NCI-H526 (cell line): ENCODE results near the gene MAP3K10.
A peak's percentile ranks its signal among the peaks of the same experiment; 100 is the strongest.

Experiments used
- DNase-seq, 2 experiments: peaks; one replicate each; lab custom pipeline; 2025; lab: John Stamatoyannopoulos, UW

The MAP3K10 gene

DNA sequence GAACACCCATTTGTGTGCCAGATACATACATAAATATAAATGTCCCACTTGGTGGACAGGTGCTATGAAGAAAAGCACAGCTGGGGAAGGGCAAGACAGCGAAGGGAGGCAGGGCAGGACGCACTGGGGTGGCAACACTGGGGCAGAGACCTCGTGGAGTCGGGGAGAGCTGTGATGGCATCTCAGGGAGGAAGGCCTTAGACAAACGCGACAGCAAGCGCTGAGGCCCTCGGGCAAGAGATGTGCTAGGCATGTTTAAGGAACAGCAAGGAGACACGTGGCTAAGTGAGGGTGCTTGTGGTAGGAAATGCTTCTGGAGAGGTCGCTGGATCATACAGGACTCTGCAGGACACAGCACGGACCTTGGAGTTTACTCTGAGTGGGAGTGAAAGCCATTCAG is 58.6 kb downstream of the MAP3K10 start:
- DNase-seq, result no peak

DNA sequence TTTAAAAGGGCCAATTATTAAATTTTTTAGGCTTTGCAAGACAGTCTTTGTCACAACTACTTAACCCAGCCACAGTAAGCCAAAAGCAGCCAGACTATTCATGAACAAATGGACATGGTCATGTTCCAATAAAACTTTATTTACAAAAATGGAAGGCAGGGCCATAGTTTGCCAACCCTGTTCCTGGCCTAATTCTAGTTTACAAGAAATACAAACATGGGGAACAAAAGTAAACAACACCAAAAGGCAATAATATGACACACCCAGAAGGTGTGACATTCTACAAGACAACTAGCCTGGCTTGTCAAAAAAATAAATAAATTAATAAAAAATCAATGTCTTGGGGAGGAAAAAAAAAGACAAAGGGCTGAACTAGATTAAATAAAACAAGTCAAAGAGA is 60.0 kb downstream of the MAP3K10 start:
- DNase-seq, result no peak

DNA sequence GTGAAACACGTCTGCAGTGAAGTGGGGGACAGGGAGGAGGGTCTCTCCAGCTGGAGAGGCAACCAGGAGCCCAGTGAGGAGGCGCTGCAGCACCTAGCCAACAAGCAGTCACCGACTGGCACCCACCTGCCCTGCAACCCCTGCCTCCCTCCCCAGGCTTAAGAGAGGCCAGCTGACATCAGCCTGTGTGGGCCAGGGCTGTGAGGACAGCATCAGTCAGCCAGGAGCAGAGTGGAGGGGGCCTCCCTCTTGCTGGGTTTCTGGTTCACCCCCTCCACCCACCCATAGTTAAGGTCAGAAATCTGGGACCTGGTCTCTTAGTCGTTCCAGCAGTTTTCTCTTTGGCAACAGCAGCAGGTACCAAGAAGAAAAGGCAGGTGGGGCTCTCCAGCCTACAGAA is 60.8 kb downstream of the MAP3K10 start:
- no peak for DNase-seq

DNA sequence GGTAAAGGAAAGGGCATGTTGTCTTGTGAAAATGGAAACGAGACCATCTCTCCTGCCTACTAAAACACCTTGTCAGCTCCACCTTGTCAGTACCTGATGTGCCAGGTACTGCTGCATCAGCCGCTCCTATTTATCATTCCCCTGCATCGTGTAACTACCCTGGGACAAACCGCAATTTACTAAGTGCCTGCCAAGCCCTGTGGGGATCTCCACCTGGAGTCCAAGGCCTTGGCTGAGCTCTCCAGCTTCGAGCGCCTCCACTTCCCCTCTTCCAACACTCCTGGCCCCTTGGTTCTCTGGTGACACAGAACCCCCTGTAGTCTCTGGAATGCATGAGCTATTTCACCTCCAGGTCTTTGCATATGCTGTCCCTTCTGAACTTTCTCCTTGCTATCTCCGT is 61.2 kb downstream of the MAP3K10 start:
- no peak for DNase-seq

DNA sequence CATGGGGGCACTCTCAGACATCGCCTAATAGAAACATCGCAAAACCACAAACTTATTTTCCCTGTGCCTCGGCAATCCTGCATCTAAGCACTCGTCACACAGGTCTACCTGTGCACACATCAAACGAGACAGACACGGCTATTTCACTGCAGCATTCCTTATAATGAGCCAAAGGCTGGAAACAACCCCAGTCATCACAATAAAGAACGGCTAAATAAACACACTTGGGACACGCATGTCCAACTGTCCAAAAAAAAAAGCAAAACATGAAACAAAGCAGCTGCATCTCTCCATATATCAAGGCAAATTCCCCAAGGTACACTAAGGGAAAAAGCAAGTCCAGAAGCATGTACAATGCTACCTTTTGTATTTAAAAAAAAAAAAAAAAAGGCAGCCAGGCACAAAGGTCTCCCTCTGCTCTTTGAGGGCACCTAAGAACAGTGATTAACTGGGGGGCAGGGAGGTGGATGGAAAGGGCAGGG is 62.4 kb downstream of the MAP3K10 start:
- DNase-seq, result peak; percentile 38 to 40

DNA sequence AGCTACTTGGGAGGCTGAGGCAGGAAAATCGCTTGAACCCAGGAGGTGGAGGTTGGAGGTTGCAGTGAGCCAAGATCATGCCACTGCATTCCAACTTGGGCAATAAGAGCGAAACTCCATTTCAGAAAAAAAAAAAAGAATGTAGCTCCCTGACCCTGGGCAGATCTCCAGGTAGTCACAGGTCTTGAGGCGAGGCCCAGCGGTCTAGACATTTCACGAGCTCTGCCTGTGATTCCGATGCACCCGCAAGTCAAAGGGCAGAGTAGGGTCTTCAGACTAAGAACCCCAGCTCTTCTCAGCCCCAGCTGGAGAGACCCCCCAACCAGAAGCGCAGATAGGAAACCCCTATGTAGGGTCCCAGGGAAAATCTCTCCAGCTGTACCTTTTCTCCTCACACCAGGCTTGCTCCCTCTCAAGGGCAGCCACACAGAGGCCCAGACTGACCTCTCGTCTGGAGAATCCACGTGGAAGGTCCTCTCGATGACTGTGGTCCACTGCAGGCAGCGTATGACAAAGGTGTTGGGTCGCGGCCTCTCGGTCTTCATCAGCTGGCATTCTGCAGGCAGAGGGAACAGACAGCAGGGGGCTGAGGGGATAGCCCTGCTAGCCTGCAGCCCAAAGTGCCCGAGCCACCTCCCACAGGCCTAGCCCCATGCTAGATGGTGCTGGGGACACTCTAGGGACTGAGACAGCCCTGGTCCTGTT is 63.6 kb downstream of the MAP3K10 start:
- no peak for DNase-seq

DNA sequence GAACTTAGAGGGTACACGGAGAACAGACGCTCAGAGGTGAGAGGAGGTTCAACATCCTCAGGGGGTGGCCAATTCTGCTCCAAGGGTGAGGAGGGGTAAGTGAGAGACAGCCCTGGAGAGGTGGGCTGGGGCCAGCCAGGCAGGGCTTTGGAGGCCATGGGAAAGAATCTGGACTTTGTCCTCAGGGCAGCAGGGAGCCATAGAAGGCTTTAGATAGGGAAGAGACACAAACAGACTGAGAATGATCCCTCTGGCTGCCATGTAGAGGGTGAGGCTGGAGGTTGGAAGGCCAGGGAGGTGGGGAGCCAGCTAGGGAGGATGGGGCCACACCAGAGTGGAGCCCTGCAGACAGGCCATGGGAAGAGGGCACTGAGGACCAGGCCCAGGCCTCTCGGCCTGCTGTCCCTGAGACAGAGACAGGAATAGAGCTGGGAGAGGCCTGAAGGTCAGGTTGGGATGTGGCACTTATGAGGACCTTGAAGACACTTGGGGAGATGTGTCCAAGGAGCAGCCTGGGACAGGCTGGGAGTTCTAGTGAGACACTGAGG is 64.5 kb downstream of the MAP3K10 start:
- DNase-seq, result no peak

DNA sequence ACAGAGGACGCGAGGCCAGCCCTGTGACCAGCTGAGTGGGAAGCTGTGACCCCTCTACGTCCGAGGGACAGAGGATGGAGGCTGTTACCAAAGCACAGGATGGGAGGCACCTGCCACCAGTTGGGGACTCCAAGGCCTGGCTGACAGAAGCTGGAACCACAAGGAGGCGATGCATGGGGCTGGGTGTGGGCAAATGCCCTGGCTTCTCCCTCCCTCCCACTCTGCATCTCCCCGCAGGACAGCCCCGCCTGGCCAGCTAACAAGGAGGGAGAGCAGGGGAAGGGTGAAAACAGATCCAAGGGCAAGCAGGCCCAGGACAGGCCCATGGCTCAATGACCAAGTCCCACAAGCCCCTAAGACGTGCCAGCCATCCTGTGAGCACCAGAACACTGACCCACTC is 65.3 kb downstream of the MAP3K10 start:
- no peak for DNase-seq

DNA sequence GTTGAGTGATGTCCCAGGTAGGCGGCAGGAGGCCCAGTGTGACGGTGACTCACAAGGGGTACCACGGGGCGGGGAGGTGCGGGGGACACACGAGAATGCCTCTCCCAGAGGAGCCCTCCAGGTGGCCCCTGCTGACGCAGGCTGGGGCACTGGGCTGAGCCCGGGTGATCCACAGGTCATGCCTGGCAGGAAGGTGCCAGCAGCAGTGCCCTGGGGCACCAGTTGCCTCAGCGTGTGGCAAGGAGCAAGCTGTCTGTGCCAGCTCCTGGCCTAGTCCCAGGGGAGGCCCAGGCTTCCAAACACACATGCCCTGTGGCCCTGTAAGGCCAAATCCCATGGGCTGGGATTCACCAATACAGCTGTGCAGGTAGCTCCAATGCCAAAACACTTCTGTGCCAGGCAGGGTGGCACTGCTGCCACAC is 65.9 kb downstream of the MAP3K10 start:
- DNase-seq, result no peak

DNA sequence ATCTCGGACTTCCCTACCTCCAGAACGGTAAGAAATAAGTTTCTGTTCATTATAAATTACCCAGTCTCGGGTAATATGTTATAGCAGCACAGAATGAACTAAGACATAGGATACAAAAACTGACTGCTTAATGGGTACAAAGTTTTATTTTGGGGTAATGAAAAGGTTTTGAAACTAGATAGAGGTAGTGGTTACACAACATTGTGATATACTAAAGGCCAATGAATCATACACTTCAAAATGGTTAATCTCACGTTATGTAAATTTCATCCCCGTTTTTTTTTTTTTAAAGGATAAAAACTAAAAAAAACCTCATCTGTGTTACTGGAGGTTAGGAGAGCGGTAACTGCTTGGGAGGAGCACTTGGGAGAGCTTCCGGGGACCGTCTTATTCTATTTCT is 70.4 kb downstream of the MAP3K10 start:
- DNase-seq, result no peak

DNA sequence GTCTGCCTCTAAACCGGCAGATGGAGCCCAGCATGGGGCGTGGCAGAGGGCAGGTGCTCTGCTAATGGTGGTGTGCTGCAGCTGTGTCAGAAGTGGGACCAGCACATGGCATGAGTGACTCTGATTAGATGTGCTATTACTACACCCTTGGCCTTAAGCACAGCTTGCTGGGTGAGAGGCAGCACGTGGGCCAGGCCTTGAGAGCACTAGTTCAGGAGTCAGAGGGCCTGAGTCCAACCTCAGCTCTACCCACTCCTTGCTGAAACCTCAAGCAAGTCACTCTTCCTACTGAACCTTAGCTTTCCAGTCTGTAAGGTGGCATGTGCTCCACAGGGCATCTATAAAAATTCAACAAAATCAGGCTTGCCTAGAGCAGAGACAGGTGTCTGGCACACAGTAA is 71.2 kb downstream of the MAP3K10 start:
- no peak for DNase-seq

DNA sequence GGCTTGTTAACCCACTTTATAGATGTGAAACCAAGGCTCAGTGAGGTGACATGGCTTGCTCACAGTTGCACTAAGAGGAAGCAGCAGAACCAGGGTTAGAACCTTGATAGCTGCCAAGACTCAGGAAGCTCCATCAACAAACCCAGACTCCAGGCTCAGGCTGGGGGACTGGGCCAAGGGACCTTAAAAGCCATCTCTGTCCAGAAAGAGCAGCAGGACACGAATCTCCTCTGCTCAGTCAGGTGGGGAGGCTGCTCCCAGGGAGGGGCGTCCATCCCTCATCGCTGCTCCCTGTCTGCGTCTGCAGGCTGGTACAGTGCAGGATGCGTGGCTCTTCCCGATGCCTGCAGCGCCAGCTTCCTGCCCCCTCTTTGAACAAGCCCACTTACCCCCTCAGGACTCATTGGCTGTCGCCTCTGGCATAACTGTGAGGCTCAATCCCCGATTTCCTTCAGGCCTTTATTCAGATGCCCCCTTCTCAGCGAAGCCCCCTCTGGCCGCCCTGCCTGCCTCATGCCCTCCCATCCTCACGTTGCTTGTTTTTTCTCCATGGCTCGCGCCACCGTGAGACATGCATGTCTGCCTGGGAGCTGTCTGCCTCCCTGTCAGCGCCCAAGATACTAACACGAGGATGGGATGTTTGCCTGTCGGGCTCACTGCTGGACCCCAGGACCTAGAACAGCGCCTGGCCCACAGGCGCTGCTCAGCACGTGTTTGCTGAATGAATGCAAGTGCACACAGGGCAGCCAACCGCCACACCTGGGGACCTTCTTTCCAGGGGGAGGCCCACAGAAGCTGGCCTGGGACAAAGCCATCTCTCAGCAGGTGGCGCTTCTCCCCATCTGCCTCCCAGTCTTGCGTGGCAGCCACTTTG is 72.5 kb downstream of the MAP3K10 start:
- DNase-seq, result no peak

DNA sequence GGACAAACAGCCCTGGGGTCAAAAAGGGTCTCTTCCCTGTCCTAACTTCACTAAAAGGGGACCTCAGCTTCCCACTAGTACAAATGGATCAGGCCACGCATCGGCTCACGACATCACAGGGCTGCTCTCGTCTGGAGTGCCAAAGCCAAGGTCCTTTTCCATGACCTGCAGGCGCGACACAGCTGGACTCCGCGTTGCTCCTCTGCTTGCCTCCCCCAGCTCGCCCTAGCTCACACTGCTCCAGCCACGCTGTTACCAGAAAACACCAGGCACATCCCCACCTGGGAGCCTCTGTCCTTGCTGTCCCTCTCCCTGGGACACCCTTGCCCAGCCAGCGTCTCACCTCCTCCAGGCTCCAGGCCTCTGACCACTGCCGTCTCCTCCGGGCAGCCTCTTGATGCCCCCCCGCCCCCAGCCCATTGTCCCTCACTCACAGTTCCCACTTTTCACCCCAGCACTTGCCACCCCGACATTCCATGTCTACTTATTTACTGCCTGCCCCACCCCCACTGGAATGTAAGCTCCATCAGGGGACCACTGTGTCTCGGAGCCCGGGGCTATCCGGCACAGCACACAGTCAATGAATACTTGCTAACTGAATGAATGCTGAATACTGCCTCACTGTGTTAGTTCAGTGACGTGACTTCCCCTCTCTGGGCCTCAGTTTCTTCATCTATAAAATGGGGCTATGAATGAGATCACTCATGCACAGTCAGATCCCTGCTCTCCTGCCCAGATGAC is 73.3 kb downstream of the MAP3K10 start:
- no peak for DNase-seq
